NCI-H774 (cell line): ENCODE measurements around the gene FBXL17.

Experiments used
- DNase-seq: peaks from one replicate; lab custom pipeline; 2025; lab: John Stamatoyannopoulos, UW

The FBXL17 gene

DNA sequence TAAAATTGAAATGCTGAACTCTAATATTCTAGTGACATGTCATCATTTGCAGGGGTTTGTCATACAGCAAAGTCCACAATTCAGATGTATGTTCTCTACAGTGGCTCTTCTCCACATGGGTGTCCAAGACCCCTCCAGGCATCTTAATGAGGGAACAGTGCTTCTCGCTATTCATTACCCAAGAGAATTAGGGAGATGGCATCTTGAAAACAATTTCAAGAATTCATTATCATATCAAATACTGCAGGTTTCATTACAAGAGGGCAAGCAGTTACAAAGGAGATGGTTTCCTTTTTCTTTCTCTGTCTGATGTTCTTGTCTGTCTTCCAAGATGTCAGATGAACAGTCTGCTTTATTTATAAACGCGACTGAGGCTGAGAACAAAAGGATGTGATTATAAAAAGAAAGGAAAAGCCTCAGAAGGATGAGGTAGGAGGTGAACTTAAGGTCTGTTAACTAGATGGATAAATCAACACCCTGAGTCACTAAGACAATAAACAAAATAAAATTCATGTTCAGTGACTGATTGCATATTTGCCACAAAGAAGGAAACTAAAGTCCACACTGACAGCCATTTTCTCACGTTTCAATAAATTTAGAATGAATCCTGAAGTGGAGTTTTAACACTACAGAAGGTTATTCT is 384.4 kb downstream of the FBXL17 start:
- no peak for DNase-seq

DNA sequence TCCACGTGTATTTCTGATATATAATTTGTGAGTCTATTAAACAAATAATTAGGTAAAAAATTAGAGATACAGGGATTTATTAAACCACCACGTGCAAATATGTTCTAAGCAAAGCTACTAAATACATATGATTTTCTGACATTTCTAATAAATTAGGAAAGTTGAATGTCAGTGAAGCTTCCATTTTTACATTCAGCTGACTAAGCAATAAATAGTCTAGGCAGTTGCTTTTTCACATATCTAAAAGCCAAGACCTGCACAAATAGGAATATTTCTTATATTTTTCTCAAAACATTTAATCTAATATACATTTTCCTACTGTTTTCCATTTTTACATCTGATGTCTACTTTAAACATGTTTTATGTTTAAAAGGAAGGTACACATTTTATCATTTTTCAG is 388.6 kb downstream of the FBXL17 start:
- no peak for DNase-seq

DNA sequence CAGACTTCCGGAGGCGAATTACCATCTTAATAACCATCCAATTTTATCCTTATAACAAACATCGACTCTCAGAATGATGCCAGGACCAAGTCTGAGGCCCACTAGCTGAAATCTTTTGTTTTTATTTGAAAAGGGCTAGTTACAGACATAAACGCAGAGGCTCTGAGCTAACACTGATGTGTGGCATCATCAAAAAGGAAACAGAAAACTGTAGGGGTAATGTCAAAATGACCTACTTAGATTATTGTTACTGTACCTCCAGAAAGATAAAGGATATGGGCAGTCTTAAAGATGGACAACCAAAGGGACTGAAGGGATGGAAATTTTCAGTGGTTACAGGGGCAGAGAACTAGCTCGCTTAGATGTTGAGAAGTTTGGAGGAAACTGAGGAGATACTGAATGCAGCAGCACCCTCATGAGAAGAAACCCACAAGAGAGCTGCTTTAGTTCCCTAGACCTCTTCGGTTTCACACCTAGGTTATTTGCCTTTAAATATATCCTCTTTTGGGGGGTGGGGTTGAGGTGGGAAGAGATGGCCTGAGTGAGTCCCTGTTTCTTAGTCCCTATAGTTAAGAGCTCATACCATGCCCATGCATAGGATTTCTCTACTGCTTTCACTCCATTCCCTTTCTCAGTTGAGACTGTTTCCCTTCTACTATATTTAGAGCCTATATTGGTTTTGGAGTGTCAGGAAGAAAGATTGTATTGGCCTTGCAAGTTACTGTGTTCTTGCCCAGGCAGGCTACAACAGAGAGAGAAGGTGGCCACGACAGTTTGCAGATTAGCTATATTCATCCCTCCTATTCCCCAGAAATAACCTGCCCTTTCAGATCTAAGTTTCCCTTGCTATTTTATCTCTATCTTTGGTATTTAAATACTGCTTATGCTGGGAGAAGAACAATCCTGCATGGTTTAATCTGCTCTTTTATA is 390.8 kb downstream of the FBXL17 start:
- no peak for DNase-seq

DNA sequence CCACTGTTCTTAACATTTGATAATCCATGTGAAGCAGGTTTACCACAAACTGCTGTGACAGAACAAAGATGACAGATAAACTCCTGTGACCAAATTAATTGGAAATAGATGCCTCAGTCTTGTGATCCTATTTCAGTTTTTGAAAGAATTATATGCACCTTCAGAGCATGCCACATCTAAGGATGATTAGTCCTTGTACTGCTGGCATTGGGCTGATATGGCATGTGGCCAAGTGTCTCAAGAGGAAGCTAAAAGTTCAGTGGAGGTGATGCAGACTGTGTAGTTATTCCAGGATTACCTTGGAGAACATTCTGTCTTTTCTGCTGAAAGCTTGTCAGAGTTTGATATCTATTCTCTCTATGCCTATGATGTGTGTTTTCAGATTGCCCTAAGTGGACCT is 396.8 kb downstream of the FBXL17 start:
- DNase-seq: no peak

DNA sequence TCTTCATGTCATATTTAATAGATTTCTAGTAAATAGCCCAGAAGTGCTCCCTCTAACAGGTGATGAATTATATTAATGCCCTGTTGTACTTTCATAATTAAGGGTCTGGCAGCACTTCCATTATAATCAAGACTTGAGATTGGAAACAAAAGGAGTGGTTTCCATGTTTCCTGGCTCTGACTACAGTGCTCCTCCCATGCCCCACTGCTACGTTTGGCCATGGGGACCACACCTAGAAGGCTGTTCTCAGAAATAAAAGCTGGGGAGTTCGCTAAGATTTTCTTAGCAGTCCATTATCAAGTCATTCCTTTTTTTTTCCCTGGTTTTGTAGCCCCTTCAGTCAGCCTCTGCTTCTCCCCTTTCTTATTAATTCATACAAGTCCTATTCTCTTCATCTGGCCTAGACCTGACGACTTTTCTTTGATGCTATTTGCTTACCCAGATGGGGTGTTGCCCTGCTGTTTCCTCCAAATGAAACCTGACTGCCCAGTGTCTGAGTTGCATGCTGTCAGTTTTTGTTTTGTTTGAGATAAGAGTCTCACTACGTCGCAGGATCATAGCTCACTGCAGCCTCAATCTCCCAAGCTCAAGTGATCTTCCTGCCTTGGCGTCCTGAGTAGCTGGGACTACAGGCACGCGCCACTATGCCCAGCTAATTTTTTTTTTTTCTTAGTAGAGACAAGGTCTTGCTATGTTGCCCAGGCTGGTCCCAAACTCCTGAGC is 399.0 kb downstream of the FBXL17 start:
- DNase-seq: no peak

DNA sequence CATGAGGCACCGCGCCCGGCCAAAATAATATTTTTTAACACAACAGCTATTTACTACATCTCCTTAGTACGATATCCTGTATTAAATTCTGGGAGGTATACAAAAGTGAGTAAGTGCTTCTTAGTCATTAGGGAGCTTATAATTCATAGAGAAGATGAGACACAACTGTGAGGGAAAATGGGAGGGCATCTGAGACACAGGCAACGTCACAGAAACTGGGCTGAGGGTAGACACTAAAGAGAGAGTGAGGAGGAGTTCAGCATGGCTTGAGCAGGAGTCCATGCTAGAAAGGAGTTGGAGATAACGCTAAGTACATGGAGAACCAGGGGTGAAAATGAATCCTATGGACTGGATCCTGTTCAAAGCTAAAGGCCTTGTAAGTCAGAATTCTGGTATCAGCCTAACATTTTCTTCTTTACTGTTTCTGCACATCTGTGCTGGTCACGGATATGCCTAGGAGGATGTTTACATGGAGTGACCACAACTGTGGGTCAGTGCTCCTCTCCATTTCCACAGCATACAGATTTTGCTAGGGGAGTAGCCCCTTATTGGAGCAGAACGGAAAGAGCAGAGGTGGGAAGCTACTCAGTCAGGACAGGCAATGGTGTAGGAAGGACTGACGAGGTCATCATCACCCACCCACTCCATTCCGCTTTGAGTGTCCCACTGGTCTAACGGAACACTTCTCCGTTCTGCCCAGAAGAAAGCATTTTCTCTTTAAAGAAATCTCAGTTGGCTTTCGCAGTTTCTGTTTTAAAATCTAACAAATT is 400.8 kb downstream of the FBXL17 start:
- no peak for DNase-seq

DNA sequence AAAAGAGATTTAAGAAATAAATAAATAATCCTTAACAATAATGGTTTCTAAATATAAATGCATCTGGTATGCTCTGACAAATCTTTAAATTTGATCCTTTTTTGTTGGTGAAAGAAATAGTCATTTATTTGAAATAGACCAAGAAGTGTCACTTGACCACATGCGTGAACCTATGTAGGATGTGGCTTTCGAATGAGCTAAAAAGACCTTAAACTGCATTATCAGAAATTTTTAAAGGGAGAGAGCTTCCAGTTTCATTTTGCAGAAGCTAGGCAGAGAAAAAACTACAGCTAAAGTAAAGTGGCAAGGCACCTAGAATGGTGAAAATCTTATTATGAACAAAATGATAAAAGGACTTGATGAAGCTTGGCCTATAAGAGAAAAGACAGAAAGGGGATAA is 402.0 kb downstream of the FBXL17 start:
- no peak for DNase-seq

DNA sequence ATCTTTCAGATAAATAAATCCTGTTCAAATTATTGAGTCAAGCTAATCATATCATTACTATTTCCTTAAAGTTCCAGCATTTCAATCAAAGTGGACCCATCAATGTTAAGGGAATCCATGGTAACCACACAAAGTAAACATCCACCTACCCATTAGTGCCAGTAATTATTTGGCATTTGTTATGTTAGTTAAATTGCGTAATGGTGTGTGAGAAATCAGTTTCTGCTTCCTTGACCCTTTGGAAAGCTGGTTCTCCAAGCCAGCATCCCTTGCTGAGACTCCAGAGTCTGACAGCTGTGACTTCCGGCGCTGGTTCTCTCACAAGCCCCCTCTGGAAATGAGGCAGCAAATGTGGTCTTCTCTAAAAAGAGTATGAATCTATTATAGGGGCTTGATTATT is 402.6 kb downstream of the FBXL17 start:
- peak; percentile 54 for DNase-seq

DNA sequence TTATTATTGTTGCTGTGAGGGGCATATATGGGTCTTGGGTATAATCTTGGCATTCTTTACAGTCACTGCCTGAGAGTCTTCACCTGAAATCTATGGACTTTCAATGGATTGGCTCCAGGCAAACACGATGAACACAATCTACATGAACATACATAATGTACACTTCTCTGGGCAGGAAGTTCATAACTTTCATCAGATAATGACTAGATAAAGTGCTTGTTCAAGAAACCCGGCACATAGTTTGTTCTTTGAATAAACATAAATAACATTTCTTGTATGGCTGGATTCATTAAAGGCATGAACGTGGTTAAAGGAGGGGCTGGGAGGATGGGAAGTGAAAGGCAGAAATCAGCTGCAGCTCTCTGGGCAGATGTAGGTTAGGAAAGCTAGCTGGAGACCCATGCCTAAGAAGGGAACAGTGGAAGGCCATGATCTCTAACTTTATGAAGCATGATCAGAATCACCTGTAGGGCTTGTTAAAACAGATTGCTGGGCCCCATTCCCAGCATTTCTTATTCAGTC is 404.3 kb downstream of the FBXL17 start:
- DNase-seq: no peak

DNA sequence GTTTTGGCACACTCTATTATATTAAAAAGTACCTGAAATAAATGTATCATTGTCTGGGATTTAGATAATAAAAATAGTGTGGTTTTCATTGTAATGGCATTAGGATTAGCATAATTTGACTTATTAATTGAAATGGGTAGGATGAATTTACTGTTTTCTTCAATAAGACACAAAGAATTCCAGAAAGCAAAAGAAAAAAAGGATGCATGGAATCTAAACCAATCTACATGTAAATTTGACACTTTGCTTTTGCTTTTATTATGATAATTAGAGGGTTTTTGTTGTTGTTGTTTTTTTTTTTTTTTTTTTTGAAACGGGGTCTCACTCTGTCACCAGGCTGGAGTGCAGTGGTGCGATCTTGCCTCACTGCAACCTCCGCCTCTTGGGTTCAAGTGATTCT is 406.3 kb downstream of the FBXL17 start:
- no peak for DNase-seq

DNA sequence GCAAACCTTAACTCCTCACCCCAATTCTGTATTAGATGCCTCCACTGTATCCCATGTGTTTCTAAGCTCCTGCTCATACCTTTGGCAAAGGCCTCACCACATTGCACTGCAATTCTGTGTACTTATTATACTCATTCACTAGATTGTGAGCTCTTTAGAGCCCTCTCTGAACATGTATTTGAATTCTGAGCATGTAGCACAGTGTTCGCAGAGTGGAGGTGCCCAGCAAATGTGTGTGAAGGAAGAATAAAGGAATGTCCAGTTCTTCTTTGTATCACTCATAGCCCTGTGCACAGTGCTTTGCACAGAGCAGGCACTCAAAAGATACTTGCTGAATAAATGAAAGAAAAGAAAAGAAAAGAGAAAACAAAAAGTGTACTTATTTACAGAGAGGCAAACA is 410.1 kb downstream of the FBXL17 start:
- no peak for DNase-seq

DNA sequence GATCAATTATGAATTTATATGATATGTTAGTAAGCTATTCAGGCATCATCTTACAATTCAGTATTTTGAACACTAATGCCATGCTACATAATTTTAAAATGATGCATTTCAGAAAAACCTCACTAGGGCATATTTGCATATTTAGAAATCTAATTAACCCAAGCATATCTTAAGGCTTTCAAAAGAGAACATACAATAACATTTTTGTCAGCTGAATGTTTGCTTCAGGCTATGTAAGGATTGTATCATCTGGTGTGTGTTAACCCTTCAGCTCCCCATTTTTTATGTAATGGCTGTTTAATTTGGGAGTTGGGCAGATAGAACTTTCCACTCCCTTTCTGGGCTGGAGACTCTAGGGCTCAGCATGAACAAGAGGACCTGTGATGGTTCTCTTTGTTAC is 412.1 kb downstream of the FBXL17 start:
- no peak for DNase-seq

DNA sequence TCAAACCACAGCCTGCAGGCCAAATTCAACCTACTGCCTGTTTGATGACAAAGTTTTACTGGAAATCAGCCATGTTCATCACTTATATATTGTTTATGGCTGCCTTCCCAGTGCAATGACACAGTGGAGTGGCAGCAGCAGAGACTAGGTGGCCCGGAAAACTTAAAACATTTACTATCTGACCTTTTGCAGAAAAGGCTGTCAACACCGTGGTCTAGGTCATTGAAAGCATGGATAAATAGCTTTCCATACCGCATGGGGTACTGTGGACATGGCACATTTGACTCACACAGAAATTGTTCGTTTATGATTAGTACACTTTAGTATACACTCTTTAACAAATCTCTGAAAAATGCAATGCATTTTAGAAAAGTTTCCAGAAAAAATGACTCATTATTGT is 412.9 kb downstream of the FBXL17 start:
- DNase-seq: no peak

DNA sequence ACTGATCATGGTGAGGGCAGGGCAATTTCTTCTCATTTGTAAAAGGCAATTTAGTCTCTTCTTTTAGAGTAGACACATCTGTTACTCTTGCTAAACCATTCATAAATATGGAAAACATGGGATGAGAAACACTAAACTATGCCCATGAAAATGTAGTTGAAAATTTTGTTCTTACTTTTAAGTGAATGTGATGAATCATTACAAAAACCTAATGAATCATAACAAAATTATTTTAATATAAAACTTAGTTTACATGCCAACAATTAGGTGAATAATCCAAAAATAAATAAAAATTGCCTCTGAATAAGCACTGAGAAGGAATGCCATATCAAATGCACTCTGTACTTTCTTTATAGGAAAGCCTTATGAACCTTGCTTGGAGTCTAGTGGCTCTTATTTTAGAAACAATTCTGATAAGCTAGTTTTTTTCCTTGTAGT is 413.5 kb downstream of the FBXL17 start:
- DNase-seq: no peak

DNA sequence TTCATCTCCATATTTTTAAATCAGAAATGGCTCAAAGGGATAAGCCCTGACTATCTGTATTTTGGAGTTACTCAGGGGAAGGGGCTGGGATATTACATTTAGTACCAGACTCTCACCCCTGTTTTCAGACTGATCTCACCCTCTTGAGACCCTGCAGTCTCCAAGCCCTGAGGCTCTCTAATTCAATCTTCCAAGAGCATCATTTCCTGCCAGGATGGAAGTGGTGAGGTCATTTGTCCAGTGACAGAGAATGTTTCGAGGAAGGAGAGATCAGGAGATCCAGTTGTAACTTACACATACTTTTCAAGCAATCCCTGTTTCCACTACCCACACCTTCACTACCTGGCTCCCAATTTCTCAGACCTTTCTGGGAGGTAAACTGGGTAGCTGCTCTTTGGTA is 415.7 kb downstream of the FBXL17 start:
- no peak for DNase-seq

DNA sequence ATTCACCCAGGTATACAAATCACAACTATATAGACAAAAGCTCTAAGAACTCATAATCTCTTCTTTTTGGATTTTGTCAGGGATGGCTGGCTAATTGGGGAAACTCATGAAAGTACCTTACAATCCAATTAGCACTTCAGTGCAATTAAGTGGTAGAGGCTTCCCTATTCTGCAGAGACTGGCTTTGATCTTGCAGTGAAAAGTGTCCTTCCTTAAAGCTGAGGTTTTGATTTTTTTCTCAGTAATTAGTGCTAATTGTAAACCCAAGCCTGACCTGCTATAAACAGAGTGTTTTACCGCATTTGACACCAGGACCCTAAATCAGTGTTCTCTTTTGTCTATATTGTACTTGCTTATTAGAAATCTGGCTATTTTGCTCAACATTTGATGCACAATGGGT is 417.2 kb downstream of the FBXL17 start:
- no peak for DNase-seq

DNA sequence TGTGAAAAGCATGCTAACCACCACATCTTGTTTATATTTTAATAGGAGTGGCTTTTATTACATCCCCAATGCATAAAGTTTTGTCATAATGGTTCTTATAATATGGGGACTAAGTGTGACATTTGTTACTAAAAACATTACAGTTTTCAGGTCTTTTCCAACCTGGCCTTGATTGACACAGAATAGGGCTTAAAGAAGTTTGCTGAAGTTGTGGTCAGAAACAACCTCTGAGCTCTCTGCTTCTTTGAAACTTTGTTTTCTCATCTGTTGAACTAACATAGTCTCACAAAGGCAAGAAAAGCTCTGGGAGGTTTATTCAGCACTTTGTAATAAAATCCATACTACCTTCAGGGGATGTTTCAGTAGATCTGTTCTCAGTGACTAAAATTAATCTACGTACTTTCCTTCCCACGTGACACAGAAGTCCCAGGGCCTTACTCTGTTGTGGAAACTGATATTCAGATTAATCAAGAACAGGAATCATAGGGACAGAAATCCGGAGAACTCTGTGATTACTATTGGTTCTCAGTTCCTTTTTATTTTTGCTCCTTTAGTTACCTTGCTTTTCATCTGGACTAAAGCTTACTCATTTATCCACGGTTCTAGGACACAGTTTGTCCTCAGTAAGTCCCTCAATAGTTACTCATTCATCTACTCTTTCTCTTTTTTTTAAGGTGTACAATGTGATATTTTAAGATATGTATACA is 422.2 kb downstream of the FBXL17 start:
- no peak for DNase-seq

DNA sequence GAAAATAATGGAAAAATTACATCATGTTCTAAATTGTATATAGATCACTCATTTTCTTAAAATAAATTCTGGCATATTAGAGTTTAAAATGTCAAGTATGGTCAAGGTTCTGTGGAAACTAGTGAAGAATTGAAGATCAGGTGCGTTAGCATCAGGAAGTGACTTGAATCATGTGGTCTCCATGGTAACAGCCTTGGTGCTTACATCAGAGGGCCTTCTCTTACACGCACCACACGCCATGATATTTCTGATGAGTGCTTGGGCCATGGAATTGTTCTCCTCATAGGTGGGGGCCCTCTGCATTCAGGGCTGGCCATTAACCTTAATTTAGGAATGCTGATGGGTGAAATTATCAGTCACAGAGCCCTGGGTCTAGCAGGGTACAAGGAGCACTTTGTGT is 423.0 kb downstream of the FBXL17 start:
- no peak for DNase-seq

DNA sequence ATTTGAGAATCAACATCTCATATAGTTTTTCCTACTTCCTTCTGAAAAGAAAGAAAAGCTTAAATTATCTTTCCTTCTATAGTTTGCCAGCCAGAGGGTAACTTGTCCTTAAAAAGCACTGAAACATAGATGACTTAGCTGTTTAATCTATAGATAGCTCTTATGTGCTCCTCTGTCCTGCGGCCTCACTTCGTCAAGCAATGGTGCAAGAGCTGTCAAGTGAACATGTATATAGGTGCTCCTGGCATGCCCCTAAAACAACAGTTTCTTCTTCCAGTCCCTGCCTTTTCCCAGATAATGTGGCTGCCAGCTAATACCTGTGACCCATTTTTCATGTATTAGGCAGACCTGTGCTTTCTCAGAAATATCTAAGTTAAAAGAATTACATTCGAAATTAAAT is 423.5 kb downstream of the FBXL17 start:
- DNase-seq: no peak

DNA sequence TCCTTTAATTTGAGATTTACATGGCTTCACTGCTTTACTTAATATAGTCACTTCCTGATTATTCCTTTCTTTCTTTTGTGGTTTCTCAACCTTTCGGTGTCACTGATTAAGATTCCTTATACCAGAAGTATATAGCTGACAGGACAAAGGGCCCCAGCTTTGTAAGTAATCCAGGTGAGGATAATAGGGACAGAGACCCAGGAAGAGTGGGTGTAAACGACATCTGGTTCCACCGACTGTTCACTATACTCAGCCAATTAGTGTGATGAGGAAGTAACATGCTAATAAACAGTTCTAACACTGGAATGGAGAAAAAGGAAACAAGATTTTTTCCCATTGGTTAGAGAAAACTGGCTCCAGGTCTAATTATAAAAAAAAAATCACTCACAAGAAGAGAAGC is 424.8 kb downstream of the FBXL17 start:
- DNase-seq: no peak

DNA sequence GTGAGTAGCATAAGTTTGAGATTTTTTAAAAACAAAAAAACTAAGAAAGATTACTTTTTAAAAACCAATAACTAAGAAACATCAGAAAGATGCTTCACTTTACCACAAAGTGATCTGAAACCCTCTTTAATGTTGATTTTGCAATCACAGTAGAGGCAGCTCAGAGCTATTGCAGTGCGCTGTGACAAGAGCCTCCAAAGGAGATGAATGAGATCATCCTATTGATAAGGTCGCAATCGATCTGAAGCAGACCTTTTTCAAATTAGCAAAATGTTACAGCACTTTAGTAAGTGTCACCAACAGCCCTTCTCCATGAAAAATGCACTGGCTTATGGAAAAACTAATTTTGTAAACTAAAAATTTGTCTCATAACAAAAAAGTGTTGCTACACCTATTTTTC is 426.6 kb downstream of the FBXL17 start:
- DNase-seq: no peak
